NCI-H2029 treated with DMSO at 0.1 percent for 48 hours (cell line): ENCODE measurements around the gene CSNK2A2.

Source experiments
- DNase-seq: peaks from one replicate; lab custom pipeline; 2025; lab: John Stamatoyannopoulos, UW

The CSNK2A2 gene

GRCh38 chr16:58198022-58198683 is at the start of gene CSNK2A2:
TSS of gene CSNK2A2 (minus strand) at chr16:58198106. CDS start at chr16:58197736, 370 bp downstream.
- DNase-seq = no peak

DNA sequence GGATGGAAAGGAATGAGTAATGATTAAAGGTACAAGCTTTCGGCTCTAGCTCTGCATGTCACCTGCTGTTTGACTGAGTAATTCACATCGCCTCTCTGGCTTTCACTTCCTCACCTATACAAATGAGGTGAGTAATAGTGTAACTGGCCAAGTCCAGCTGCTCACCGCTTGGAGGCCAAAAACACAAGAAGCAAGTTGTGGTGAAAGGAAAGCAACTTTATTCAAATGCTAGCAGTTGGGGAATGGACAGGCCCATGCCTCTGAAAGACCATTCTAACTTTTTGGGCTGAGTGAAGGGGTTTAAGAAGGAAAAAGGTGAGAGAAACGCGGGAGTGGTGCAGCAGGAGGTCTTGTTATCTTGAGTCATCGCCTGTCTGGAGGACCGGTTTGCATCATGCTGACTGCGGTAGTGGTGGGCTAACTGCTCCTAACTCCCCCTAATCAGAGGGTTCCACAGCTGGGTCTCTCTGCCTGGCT is 45.7 kb upstream of the CSNK2A2 start:
- no peak for DNase-seq

- no peak for DNase-seq
Measured at GRCh38 chr16:58236831-58237230, 38.9 kb upstream of the CSNK2A2 start.

GRCh38 chr16:58236231-58236690 is 38.4 kb upstream of the CSNK2A2 start:
- DNase-seq = no peak

GRCh38 chr16:58235663-58236062 is 37.8 kb upstream of the CSNK2A2 start:
- DNase-seq = no peak

DNA sequence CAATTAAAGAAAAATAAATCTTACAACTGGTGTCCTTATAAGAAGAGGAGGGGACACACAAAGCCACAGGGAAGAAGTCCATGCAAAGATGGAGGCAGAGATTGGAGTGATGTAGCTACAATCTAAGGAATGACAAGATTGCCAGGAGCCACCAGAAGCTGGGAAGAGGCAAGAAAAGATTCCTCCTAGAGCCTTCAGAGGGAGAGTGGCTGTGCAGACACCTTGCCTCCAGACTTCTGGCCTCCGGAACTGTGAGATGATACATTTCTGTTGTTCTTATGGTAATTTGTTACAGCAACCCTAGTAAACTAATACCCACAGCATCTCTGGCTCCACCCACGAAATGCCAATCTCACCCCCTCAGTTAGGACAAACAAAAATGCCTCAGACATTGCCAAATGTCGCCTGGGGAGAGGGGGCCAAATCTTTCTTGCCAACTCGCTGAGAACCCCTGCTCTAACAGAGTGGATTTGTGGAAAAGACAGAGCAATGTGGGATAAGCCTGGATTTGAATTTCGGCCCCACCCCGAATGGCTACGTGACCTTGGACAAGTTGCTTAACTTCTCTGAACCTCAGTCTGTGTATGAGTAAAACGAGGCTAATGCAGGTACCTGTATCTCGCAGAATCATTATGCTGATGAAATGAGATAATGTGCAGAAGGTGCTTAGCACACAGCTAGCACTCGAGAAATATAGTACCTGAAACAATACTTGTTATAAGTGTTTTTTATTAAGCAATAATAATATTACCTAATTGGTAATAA is 37.1 kb upstream of the CSNK2A2 start:
- no peak for DNase-seq

GRCh38 chr16:58230259-58230658 is 32.4 kb upstream of the CSNK2A2 start:
- no peak for DNase-seq

GRCh38 chr16:58226790-58227189 is 28.9 kb upstream of the CSNK2A2 start:
- no peak for DNase-seq

GRCh38 chr16:58225965-58226602 is 28.2 kb upstream of the CSNK2A2 start:
- no peak for DNase-seq

DNA sequence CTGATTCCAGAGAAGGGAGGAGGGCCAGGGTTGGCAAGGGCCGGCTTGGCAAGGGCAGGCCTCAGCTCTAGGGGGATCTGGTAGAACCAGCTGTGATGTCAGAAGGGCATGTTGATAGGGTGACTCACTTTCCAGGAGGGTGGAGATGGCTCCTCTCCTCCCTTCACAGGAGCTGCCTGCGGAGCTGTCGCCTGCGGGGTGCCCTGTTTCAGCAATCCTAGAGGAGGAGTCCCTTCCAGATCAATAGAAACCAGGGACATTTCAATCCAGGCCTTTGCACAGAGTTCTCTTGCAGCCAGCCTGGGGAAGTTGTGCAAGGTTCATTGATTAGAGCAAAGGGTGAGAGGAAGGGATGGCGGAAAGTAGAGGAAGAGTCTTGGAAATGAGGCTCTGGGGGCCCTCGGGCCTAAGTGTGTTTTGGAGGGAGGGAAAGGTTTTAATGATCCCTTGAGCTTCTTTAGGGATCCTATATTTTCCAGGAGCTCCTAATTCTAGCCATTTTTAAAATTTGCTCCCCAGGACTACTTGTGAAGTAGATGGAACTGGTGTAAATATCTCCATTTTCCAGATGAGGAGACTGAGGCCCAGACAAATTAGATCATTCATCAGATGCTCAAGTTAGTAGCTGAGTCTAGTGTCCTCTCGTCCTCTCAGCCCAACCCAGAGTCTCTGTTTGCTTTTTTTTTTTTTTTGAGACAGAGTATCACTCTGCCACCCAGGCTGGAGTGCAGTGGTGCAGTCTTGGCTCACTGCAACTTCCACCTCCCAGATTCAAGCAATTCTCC is 24.8 kb upstream of the CSNK2A2 start:
- no peak for DNase-seq

GRCh38 chr16:58219432-58219831 is 21.5 kb upstream of the CSNK2A2 start:
- DNase-seq = no peak

GRCh38 chr16:58218786-58219185 is 20.9 kb upstream of the CSNK2A2 start:
- DNase-seq = no peak

DNA sequence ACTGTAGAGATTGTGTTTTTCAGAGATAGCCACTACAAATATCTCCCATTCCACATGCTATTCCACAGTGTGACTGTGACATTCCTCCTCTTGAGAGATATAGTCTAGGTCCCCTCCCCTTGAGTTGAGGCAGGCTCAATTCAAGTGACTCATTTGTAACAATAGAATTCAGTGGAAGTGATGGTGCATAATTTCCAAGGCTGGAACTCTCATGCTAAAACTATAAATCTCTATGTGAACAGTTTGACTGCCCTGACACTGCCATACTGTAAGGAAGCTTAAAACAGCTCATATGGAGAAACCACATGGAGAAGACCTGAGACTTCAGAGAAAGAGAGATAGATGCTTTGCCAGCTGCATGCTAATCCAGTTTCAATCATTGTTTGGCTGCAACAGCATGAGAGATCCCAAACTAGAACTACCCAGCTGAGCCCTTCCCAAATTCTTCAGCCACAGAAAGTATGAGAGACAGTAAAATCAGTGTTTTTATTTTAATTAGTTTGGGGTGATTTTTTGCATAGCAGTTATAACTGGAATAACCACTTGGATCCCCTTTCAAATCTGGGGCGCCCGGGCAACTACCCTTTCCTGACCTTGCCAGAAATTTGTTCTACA is 19.5 kb upstream of the CSNK2A2 start:
- DNase-seq = no peak

DNA sequence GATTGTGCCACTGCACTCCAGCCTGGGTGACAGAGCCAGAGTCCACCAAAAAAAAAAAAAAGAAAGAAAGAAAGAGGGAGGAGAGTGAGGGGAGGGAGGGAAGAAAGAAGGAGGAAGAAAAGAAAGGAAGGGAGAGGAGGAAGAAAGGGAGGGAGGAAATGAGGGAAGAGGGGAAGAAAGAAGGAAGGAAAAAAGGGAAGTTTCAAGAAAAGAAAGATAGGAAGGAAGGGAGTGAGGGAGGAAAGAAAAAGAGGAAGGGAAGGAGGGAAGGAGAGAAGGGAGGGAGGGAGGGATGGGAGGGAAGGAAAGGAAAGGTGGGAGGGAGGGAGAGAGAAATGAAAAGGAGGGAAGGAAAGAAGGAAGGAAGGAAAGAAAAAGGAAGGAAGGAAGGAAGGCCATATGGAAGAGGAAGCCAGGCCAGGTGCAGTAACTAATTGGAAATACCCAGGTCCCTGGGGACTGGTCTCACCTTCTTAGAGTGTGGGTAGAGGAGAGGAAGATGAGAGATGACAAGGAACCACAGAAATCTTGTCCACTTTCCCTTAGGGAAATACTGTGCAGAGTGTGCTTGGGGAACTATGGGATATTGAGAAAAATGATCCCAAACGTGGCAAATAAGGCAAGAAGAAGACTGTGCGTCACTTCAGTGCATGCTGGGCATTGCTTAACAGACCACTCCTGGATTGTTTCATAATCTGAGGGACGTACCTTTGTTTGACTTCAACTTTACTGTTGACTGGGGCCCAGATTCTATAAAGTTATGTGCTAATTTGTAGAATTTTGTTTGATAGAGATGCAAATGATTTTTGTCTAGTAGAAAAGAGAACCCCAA is 15.1 kb upstream of the CSNK2A2 start:
- no peak for DNase-seq

DNA sequence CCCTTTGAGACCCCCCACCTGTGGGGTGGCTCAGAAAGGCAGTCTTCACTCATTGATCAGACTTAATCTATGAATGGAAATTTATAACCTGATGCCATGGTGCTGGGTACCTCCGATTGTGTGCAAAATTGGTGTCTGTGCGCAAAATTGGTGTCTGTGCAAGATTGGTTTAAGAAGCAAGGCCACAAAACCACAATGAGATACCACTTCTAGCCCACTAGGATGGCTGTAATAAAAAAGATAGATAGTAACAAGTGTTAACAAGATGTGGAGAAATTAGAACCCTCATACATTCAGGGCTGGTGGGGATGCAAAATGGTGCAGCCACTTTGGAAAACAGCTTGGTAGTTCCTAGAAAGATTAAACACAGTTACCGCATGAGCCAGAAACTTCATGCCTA is 13.9 kb upstream of the CSNK2A2 start:
- no peak for DNase-seq

DNA sequence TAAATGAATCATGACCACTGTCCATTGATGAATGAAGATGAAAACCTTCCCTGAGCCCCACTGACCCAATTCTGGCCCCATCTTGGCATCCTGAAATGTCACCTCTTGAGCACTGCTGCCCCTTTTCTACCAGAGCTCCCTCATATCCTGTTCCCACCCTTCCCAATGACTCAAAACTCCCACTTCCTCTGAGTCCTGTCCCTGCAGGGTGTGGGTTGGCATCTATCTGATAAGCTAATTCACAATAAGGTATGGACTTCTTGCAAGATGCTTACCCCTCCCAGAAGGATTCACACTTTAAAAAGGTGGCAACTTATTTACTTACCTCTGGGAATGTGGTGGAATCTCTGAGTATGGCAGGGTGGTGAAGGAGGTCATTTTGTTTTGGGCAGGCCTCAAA is 13.3 kb upstream of the CSNK2A2 start:
- no peak for DNase-seq

DNA sequence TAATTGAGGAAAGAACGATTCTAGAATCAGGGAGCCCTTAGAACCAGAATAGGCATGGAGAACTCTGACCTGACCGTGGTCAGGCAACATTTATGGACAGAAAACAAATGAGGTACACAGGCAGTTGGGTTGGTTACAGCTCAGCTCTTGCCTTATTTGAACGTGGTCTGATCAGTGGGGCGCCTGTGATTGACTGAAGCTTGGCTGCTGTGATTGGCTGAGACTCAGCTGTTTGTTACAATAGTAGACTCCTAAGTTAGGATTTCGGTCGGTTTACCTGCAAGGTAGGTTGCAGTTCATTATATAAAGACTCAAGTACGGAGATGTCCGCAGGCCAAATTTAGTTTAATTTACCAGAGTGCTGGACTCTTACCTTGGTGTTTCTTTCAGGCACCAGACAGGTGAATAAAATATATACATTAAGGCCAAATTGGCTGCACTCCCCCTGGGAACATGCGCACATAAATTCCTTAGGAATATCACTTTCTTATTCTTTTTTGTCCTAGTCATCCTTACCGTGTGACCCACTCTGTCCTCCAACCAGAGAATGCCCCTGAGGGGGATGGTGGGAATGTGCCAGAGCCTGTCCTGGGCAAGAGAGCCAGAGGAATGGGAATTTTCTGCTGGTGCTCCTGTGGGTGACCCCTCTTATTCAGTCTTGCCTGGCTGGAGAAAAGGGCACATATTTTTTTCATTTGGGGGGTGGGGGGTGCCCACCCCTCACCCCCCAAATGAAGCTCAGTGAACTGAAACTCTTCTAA is 7.5 kb upstream of the CSNK2A2 start:
- no peak for DNase-seq

GRCh38 chr16:58201163-58201562 is 3.3 kb upstream of the CSNK2A2 start:
- DNase-seq = no peak

DNA sequence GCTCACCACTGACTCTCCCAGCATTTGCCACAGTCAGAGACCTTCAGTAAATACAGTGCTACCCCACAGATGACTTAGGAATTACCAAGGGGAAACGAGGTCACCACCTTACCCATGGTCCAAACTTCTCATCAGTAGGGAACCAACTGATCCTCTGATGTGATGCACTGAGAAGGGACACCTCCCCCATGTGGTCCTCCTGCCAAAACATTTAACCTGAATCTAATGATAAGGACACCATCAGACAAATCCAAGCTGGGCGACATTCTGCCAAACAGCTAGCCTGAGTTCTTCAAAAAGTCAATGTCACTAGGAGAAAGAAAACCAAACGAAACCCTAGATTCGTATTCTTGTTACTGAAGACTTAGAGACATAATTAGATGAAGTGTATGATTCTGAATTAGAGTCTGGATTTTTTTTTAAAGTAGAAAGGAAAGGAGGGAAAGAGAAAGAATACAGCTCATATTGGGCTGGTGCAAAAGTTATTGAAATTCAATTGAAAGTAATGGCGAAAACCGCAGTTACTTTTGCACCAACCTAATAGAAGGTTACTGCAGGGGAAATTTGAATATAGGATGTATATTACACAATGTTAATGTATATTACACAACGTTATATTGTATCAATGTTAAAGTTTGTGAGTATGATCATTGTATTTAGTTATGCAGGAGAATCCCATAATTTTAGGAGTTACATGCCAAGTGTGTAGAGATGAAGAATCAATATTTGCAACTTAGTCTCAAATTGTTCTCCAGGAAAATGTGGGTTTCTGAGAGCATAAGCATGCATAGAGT is 2.3 kb upstream of the CSNK2A2 start:
- no peak for DNase-seq
